Mononuclear cell (primary cell): ENCODE measurements around the gene BTNL3. TPM values are rescaled to one million over a fixed set of nuclear protein-coding genes. Genes with fewer than 3 reads are reported as not detected.

Experiments
- H3K27me3 ChIP-seq: 2 replicates; pipeline ENCODE4 v1.6.0; 2011; ENCODE audit warnings: low read length, control low read depth; ENCODE audit not compliant: insufficient read depth
- H3K4me1 ChIP-seq: 2 replicates; pipeline ENCODE4 v1.5.1; 2011; ENCODE audit warnings: mild to moderate bottlenecking, low read length, control low read depth; ENCODE audit not compliant: insufficient read depth
- H3K4me3 ChIP-seq: 2 replicates; pipeline ENCODE4 v1.5.1; 2011; ENCODE audit warnings: mild to moderate bottlenecking, low read length, moderate library complexity
- H3K9me3 ChIP-seq: 2 replicates; pipeline ENCODE4 v1.5.1; 2011; ENCODE audit warnings: low read depth, mild to moderate bottlenecking, control low read depth, low read length
- total RNA-seq: library from RNA; depleted of rRNA; stranded (reverse); fragments of >200 nt; gene quantifications from one replicate; pipeline ENCODE4 v1.2.3, GENCODE V29; 2012

The BTNL3 gene, protein sequence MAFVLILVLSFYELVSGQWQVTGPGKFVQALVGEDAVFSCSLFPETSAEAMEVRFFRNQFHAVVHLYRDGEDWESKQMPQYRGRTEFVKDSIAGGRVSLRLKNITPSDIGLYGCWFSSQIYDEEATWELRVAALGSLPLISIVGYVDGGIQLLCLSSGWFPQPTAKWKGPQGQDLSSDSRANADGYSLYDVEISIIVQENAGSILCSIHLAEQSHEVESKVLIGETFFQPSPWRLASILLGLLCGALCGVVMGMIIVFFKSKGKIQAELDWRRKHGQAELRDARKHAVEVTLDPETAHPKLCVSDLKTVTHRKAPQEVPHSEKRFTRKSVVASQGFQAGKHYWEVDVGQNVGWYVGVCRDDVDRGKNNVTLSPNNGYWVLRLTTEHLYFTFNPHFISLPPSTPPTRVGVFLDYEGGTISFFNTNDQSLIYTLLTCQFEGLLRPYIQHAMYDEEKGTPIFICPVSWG
- total RNA-seq: not detected

DNA sequence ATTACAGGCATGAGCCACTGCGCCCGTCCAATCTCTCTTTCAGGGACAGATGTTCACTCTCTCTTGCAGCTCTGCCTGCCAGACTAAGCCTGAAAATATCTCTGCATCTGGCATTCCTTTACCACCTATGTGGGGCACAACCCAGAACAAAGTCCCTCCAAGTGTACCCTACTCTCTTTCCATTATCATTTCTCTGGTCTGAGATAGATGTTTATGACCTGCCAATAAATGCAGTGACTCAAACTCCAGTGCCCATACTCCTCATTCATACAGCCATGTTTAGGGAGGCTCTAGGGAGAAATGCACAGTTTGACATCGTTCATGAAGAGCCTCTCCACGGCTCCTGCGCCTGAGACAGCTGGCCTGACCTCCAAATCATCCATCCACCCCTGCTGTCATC is at the start of gene BTNL3:
Gene BTNL3 (plus strand): TSS at position 255 of the 400 bp plus-strand sequence. CDS start 183 bp downstream, outside the sequence.
- Histone ChIP-seq H3K4me1 (no peaks in the 10 kb centered on the region), H3K4me3 (no peak within 1 kb of the TSS), H3K9me3 (no peaks in the 10 kb centered on the region), H3K27me3 (peaks cover 6% of the 10 kb centered on the region)

DNA sequence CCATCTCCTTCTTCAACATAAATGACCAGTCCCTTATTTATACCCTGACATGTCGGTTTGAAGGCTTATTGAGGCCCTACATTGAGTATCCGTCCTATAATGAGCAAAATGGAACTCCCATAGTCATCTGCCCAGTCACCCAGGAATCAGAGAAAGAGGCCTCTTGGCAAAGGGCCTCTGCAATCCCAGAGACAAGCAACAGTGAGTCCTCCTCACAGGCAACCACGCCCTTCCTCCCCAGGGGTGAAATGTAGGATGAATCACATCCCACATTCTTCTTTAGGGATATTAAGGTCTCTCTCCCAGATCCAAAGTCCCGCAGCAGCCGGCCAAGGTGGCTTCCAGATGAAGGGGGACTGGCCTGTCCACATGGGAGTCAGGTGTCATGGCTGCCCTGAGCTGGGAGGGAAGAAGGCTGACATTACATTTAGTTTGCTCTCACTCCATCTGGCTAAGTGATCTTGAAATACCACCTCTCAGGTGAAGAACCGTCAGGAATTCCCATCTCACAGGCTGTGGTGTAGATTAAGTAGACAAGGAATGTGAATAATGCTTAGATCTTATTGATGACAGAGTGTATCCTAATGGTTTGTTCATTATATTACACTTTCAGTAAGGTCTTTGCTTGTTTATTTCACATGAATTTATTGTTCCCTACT is 38.2 kb upstream of the BTNL3 start:
- Histone ChIP-seq H3K4me3 (no peak overlapping the region), H3K4me1 (no peaks in the 10 kb centered on the region)

DNA sequence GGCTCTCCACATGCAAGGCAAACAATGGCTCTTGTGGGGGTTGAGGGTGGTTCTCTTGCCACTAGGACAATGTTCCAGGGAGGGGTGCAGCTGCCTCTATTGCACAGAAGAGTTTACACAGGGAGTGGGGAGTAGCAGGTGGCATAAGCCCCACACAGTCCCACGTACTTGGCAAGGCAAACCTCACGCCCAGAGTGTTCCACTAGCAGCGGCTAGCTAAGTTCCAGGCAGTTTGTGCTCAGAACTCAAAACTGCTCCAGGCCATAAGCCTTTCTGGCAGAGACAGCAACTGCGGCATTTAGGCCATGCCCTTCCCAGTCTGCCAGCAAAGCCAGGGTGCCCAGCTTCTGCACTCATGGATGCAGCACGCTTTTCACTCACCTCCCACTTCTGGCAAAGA is 29.0 kb upstream of the BTNL3 start:
- Histone ChIP-seq H3K4me1 (no peaks in the 10 kb centered on the region), H3K4me3 (no peak overlapping the region), H3K9me3 (no peaks in the 10 kb centered on the region), H3K27me3 (peaks cover 4% of the 10 kb centered on the region)

More for the DNA sequence above, 38.2 kb upstream of the BTNL3 start:
- no peaks in the 10 kb centered on the region for H3K9me3 ChIP-seq
- H3K27me3 ChIP-seq: no peaks in the 10 kb centered on the region

DNA sequence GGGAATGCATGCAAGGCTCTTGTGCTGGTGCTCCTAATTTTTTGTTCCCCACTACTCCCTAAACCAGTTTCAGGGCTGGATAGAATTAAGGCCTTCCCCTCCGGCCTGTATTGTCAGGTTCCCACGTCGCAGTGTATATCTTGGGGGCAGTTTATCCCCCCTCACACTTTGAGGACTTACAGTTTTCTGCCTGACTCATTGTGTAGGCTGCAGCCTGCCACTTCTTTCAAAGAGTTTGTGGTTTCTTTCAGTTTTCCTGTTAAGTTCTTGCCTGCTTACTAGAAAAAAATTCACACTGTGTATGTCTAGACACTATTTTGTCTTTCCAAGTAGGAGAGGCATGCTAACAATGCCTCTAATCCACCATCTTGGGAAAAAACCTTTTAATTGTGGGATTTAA is 28.4 kb upstream of the BTNL3 start:
- no peaks in the 10 kb centered on the region for H3K9me3 ChIP-seq
- H3K27me3 ChIP-seq: peaks cover 4% of the 10 kb centered on the region
- H3K4me3 ChIP-seq: no peak overlapping the region
- H3K4me1 ChIP-seq: no peaks in the 10 kb centered on the region

DNA sequence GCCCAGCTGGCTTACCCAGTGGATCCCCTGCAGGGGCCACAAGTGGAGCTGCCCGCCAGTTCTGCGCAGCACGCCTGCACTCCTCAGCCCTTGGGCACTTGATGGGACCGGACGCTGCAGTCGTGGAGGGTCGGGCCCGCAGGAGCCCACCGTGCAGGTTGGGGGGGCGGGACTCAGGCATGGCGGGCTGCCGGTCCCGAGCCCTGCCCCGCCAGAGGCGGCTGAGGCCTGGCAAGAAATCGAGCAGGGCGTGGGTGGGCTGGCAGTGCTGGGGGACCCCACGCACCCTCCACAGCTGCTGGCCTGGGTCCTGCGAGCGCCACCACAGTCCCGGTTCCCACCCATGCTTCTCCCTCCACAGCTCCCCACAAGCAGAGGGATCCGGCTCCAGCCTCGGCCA is 19.2 kb upstream of the BTNL3 start:
- H3K4me3 ChIP-seq: no peak overlapping the region
- H3K4me1 ChIP-seq: no peaks in the 10 kb centered on the region
- H3K27me3 ChIP-seq: no peaks in the 10 kb centered on the region
- H3K9me3 ChIP-seq: no peaks in the 10 kb centered on the region

DNA sequence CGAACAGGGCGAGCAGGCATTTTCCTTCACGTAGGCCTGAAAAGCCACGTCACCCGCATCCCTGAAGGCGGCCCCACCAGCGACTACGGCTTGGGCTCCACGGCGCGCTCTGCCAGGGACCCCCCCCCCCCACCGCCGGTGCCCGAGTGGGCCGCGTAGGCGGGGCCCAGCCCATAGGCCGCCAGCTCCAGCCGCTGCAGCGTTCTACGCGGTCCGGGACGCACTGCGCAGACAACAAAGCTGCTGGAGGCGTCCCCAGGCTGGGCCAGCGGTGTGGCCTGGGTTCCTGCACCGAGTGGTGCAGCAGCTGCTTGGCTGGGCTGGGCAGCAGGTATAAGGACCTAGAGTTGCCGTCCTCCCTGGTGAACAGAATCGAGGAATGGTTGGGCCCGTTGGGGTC is 18.3 kb upstream of the BTNL3 start:
- Histone ChIP-seq H3K9me3 (no peaks in the 10 kb centered on the region), H3K4me3 (no peak overlapping the region), H3K27me3 (no peaks in the 10 kb centered on the region), H3K4me1 (no peaks in the 10 kb centered on the region)

DNA sequence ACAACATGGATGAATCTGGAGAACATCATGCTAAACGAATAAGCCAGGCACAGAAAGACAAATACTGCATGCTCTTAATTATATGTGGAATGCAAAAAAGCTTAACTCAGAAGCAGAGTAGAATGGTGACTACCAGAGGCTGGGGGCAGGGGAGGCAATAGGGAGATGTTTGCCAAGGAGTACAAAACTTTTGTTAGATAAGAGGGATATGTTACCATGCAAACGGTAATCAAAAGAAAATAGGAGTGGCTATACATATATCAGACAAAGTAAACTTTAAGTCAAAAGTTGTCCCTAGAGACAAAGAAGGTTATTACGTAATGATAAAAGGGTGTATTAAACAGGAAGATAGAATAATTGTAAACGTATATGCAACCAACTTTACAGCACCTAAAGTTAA is 17.8 kb upstream of the BTNL3 start:
- Histone ChIP-seq H3K4me1 (no peaks in the 10 kb centered on the region), H3K9me3 (no peaks in the 10 kb centered on the region), H3K4me3 (no peak overlapping the region), H3K27me3 (no peaks in the 10 kb centered on the region)

DNA sequence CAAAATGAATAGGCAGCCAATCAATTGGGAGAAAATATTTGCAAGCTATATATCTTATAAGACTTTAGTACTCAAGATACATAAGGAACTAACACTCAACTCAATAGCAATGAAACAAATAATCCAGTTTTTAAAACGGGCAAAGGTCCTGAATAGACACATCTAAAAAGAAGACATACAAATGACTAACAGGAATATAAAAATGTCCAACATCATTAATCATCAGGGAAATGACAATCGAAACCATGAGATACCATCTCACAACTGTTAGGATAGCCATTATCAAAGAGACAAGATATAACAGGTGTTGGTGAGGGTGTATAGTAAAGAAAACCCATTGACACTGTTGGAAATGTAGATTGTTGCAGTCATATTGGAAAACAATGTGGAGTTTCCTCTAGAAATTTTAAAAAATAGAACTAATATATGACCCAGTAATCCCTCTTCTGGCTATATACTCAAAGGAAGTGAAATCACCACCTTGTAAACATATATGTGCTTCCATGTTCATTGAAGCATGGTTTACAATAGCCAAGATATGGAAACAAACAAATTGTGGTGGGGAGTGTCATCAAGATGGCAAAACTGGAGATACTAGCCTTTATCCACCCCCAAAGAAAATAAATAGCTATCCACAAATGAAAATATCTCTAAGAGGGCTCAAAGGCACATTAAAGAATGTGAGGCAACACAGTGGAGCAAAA is 13.9 kb upstream of the BTNL3 start:
- Histone ChIP-seq H3K4me3 (no peak overlapping the region), H3K27me3 (no peaks in the 10 kb centered on the region), H3K9me3 (no peaks in the 10 kb centered on the region), H3K4me1 (peaks cover 4% of the 10 kb centered on the region)

DNA sequence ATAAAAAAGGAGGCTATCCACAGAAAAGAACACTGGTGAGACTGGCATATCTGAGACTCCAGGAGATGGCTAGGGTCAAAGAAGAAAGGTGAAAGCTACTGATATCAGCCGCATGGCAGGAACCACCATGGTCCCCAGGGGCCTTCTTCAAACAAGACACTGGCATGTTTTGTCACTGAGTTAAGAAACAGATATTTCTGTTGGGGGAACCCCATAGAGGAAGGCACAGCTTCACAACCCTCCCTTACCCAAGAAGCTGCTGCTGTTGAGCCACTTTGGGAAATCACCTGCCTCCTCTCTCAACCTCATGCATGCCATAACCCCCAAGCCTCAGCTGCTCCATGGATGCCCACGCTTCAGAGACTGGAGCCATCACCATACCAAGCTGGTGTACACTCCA is 13.3 kb upstream of the BTNL3 start:
- Histone ChIP-seq H3K4me3 (no peak overlapping the region), H3K27me3 (no peaks in the 10 kb centered on the region), H3K4me1 (peaks cover 4% of the 10 kb centered on the region), H3K9me3 (no peaks in the 10 kb centered on the region)

DNA sequence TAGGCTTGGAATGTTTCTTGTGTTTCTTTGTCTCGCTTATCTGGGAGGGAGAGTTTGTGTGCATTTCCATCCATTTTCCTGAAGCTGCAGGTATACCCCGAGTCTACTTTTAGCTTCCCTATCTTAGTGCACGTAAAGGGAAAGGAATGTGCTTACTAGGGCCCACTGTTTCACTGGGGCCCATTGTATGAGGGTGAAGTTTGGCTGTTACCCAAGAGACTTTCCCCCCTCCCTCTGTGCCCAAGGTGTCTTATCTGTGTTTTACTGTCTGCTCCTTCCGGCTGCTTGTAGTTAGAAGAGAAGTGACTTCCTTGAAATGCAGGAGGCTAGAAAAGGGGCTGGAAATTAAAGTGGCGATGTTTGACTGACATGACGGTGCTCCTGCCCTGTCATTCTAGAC is 12.1 kb upstream of the BTNL3 start:
- Histone ChIP-seq H3K4me3 (no peak overlapping the region), H3K4me1 (peaks cover 4% of the 10 kb centered on the region), H3K9me3 (no peaks in the 10 kb centered on the region)

DNA sequence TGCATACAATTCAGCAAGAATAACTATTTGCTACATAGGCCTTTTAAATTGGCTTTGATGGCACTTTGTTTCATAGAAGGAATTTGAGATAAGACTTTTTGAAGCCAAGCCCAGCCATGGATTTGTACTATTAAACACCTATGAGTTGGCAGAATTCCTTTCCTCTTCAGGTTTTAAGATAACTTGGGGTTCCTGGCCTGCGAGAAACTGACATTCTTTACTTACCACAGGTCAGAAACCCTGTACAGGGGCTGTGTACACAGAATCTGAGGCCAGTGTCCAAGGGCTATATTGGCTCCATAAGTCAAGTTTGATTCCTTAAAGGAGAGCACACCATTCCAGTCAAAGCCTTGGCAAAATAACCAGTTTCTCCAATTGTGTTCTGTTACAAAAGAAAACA is 10.8 kb upstream of the BTNL3 start:
- H3K27me3 ChIP-seq: no peaks in the 10 kb centered on the region
- H3K4me1 ChIP-seq: peaks cover 4% of the 10 kb centered on the region
- no peak overlapping the region for H3K4me3 ChIP-seq
- H3K9me3 ChIP-seq: no peaks in the 10 kb centered on the region

More for the DNA sequence above, 12.1 kb upstream of the BTNL3 start:
- no peaks in the 10 kb centered on the region for H3K27me3 ChIP-seq

DNA sequence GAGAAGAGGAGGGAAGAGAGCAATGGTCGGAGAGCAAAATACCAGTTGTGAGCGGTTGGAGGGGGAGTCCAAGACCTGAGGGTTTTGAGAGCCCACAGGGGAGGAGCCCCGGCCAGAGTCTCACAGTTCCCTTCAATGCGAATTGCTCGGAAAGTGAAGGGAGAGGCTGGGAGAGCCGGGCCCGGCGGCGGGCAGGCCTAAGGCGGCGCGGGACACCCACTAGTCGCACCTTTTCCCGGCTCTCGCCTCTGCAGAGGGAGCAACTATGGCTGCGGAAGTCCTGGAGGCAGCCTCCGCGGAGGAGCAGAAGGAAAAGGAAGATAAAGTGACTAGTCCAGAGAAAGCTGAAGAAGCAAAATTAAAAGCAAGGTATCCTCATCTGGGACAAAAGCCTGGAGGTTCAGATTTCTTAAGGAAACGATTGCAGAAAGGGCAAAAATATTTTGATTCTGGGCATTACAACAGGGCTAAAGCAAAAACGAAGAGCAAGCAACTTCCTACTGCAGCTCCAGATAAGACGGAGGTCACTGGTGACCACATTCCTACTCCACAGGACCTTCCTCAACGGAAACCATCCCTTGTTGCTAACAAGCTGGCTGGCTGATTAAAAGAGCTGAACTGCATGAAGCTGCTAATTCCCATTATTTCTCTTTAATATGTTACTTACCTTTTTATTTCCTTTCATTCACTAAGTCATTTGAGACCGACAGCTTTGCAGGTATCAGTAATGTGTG is 6.5 kb upstream of the BTNL3 start:
- Histone ChIP-seq H3K27me3 (peaks cover 6% of the 10 kb centered on the region), H3K9me3 (no peaks in the 10 kb centered on the region), H3K4me1 (no peaks in the 10 kb centered on the region), H3K4me3 (no peak overlapping the region)

DNA sequence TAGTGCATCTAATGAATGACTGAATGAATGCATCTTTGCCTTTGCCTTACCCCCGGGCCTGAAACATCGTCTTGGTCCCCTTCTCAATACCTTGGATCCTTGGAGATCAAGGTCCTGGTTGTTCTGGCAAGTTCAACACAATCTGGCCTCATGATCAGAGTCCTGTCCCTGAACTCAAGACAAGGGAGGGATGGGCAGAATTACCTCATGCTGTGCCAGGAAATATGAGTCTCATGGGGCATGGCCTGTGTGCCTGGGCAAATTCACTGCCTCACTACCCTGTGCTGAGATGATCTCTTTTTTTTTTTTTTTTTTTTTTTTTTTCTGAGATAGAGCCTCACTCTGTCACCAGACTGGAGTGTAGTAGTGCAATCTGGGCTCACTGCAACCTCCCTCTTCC is 630 bp upstream of the BTNL3 start:
- Histone ChIP-seq H3K4me3 (no peak overlapping the region), H3K4me1 (no peaks in the 10 kb centered on the region), H3K27me3 (peaks cover 6% of the 10 kb centered on the region)

DNA sequence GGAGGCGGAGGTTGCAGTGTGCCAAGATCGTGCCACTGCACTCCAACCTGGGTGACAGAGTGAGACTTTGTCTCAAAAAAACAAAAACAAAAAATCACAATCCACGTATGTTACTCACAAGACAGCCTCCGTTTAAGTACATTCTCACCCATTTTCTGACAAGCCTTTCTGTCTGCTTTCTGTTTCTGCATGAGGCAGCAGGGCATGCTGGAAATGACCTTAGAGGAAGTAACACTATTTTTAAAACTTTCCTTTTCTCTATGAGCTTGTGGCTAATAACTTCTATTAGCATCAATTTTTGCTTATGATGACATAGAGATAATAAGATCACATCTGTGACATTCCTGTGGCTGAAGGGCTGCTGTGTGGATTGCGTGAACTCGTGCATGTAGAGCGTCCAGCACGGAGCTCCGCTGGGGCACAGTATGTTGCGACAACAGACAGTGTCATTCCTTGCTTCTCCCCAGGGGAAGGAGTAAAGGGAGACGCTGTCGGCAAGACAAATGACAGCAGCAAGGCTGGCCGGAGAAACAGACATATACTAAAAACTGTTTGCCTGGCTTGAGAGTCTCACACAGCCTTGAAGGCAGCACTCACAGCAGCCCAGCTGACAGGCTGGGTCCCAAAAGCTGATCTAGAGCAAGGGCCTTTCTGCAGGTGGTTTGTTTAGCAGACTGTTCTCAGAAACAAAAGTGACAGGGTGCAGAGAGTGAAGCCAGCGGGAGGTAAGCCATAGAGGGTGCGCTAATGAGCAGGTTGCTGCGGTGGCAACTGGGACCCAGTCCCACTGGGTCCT is 1.6 kb downstream of the BTNL3 start:
- no peaks in the 10 kb centered on the region for H3K27me3 ChIP-seq
- H3K4me3 ChIP-seq: no peak overlapping the region
- H3K4me1 ChIP-seq: no peaks in the 10 kb centered on the region
- H3K9me3 ChIP-seq: no peaks in the 10 kb centered on the region

More for the DNA sequence above, 630 bp upstream of the BTNL3 start:
- H3K9me3 ChIP-seq: no peaks in the 10 kb centered on the region
